ENCODE data around the gene RUNDC1.

Gene RUNDC1

GRCh38 chr17:43018008-43018853 lies 37.9 kb downstream of the RUNDC1 start:
- H3K27ac ChIP-seq, result no peak overlapping the region
- no peak for TF ChIP-seq CTCF (conservative IDR thresholded peaks at IDR 0.05)

- TF ChIP-seq CTCF (conservative IDR thresholded peaks at IDR 0.05), result no peak
- no peak overlapping the region for H3K27ac ChIP-seq
Measured at GRCh38 chr17:43018932-43019331, 38.6 kb downstream of the RUNDC1 start.

- no peak for TF ChIP-seq CTCF (conservative IDR thresholded peaks at IDR 0.05)
Measured at GRCh38 chr17:43019418-43019817, 39.1 kb downstream of the RUNDC1 start.

GRCh38 chr17:43020030-43020621 lies 39.8 kb downstream of the RUNDC1 start:
- no peak for TF ChIP-seq CTCF (conservative IDR thresholded peaks at IDR 0.05)
- H3K27ac ChIP-seq, result peak overlapping the region; percentile 81

More at GRCh38 chr17:43019418-43019817, 39.1 kb downstream of the RUNDC1 start:
- H3K27ac ChIP-seq, result no peak overlapping the region

- TF ChIP-seq CTCF (conservative IDR thresholded peaks at IDR 0.05), result no peak
- peak overlapping the region; percentile 81 for H3K27ac ChIP-seq
Measured at GRCh38 chr17:43020789-43021740, 40.7 kb downstream of the RUNDC1 start.

GRCh38 chr17:43021741-43022512 lies 41.6 kb downstream of the RUNDC1 start, which contains the start of gene VAT1:
Gene VAT1, minus strand, starts transcription at chr17:43022385. Its CDS starts 63 bp downstream, at chr17:43022322.
- H3K27ac ChIP-seq, result peak within 1 kb of the TSS; percentile 81
- TF ChIP-seq CTCF (conservative IDR thresholded peaks at IDR 0.05), result peak; percentile 21; the same call in 1 of the 2 replicates

Data from VCaP (cell line).